WTC11 (cell line): Measurements from ENCODE around the gene STAG2.

Experiments used
- ATF2 ChIP-seq: sonication (generic); formaldehyde crosslinking; IDR thresholded peaks from 2 replicates; pipeline ENCODE4 v1.8.1; 2022; ENCODE audit warnings: low read depth, missing genetic modification reagents, borderline replicate concordance
- CTCF ChIP-seq: fragments of 200-600 bp; IDR thresholded peaks from 2 replicates; pipeline ENCODE4 v1.8.0; 2022; ENCODE audit warnings: antibody characterized with exemption
- E2F4 ChIP-seq: sonication (generic); formaldehyde crosslinking; IDR thresholded peaks from 2 replicates; pipeline ENCODE4 v1.8.1; 2022; ENCODE audit warnings: low read depth, mild to moderate bottlenecking, moderate library complexity, missing genetic modification reagents, borderline replicate concordance
- IRF2 ChIP-seq: sonication (generic); formaldehyde crosslinking; IDR thresholded peaks from 2 replicates; pipeline ENCODE4 v1.8.0; 2022; ENCODE audit warnings: low read depth, missing genetic modification reagents, borderline replicate concordance
- MAX ChIP-seq: sonication (generic); formaldehyde crosslinking; IDR thresholded peaks from 2 replicates; pipeline ENCODE4 v1.8.0; 2022; ENCODE audit warnings: mild to moderate bottlenecking, missing genetic modification reagents
- SP1 ChIP-seq: sonication (generic); formaldehyde crosslinking; conservative IDR thresholded peaks from 2 replicates; pipeline ENCODE4 v1.8.1; 2022; ENCODE audit warnings: missing genetic modification reagents

- TF ChIP-seq CTCF (no peak), MAX (CRISPR knock-in tag) (no peak), E2F4 (CRISPR knock-in tag) (no peak), IRF2 (CRISPR knock-in tag) (no peak), SP1 (CRISPR knock-in tag) (no peak), ATF2 (CRISPR knock-in tag) (no peak)
Observed at GRCh38 chrX:124016825-124017224, 55.3 kb downstream of the STAG2 start.
